ENCODE measurements around the gene BLMH. TPM values are rescaled to one million over a fixed set of nuclear protein-coding genes. Genes with fewer than 3 reads are reported as not detected.

BLMH gene
- total and polyA plus RNA-seq, 2 experiments from 2014 or later = 39.7 to 47.3 TPM

DNA sequence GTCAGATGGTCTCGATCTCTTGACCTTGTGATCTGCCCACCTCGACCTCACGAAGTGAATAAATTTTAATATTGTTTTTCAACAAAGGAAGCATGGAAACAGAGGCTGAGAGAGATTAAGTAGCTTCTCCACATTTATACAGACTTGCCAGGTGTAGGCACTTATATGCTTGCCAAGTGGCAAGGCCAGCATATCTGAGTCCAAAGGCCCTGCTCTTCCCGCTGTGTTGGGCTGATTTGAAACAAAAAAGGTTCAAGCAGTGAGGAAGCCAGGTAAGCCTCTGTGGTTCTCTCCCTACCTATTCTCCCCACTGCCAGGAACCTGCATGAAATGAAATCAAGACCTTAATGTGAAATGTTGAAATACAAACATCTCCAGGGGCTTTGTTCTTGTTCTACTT is 48.7 kb downstream of the BLMH start:
- Histone ChIP-seq H3K36me3 (peaks cover 8% of the 10 kb centered on the region), H3K4me1 (ENCODE audit: low read depth) (no peaks in the 10 kb centered on the region), H3K4me3 (no peak overlapping the region), H3K27ac (no peak overlapping the region), H3K27me3 (peaks cover 33% of the 10 kb centered on the region), H3K9me3 (ENCODE audit: low read depth) (no peaks in the 10 kb centered on the region)
- TF ChIP-seq, protein P1, sequence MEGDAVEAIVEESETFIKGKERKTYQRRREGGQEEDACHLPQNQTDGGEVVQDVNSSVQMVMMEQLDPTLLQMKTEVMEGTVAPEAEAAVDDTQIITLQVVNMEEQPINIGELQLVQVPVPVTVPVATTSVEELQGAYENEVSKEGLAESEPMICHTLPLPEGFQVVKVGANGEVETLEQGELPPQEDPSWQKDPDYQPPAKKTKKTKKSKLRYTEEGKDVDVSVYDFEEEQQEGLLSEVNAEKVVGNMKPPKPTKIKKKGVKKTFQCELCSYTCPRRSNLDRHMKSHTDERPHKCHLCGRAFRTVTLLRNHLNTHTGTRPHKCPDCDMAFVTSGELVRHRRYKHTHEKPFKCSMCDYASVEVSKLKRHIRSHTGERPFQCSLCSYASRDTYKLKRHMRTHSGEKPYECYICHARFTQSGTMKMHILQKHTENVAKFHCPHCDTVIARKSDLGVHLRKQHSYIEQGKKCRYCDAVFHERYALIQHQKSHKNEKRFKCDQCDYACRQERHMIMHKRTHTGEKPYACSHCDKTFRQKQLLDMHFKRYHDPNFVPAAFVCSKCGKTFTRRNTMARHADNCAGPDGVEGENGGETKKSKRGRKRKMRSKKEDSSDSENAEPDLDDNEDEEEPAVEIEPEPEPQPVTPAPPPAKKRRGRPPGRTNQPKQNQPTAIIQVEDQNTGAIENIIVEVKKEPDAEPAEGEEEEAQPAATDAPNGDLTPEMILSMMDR (IDR thresholded peaks at IDR 0.05; ENCODE audit: low read depth, low read length) = no peak
- DNase-seq (ENCODE audit: low read depth in 1 of 2, low spot score in 1 of 2) = no peak

DNA sequence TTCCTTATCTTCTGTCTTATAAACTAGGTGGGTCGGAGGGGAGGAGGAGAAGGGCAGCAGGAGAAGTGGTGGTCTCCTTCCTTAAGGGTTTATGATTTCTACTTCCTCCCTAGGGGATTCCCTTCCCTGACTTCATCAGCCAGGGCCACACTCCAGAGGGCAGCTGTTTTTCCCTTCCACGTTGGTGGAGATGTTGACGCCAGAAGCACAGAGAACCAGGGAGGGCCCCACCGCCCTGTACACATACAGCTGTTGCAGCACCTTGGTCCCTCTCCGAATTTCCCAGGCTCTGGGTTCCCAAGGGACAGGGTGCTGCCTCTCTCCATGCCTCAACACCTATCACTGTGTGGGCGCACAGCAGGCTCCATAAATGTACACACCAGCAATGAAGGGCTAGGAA is 50.7 kb downstream of the BLMH start:
- no peak overlapping the region for H3K4me3 ChIP-seq
- DNase-seq (ENCODE audit: low read depth in 1 of 2, low spot score in 1 of 2) = no peak
- no peaks in the 10 kb centered on the region for H3K36me3 ChIP-seq
- TF ChIP-seq, protein P1 (IDR thresholded peaks at IDR 0.05; ENCODE audit: low read depth, low read length) = no peak
- H3K27me3 ChIP-seq = peaks cover 52% of the 10 kb centered on the region
- no peaks in the 10 kb centered on the region for H3K4me1 ChIP-seq (ENCODE audit: low read depth)
- H3K9me3 ChIP-seq (ENCODE audit: low read depth) = no peaks in the 10 kb centered on the region
- no peak overlapping the region for H3K27ac ChIP-seq

DNA sequence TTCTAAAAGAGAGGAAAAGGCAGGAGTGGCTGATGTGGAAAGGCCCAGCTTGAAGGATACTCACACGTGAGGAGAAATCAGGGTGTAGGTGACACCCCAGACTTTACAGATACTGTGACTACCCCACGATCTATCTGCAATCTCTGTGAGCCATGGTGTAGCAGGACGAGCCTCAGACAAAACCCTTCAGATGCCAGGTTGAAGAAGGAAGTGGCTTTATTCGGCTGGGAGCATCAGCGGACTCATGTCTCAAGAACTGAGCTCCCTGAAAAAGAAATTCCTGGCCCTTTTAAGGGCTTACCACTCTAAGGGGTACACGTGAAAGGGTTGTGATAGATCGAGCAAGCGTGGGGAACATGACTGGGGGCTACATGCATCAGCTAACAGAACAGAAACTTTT is 51.6 kb downstream of the BLMH start:
- DNase-seq (ENCODE audit: low read depth in 1 of 2, low spot score in 1 of 2) = no peak

DNA sequence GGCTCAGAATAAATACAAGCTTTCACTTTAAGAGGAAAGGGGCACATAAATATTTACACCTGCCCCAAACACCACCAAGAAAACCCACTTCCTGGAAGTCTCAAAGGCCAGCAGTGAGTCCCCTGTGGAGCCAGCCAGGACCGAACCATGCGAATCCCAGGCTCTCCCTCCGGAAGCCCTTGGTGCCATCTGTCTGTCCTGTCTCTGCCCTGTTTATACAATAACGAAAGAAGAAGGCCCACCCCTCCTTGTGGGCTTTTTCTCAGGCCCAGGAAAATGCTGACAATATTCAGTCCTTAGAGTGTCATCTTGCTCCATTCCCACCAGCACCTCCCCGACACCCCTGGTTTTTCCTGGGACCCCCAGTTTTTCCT is 52.7 kb downstream of the BLMH start:
- H3K27ac ChIP-seq = no peak overlapping the region
- peaks cover 4% of the 10 kb centered on the region for H3K4me1 ChIP-seq (ENCODE audit: low read depth)
- TF ChIP-seq, protein P1 (IDR thresholded peaks at IDR 0.05; ENCODE audit: low read depth, low read length) = no peak
- H3K36me3 ChIP-seq = no peaks in the 10 kb centered on the region
- H3K9me3 ChIP-seq (ENCODE audit: low read depth) = no peaks in the 10 kb centered on the region
- H3K27me3 ChIP-seq = peaks cover 72% of the 10 kb centered on the region
- no peak overlapping the region for H3K4me3 ChIP-seq
- DNase-seq (ENCODE audit: low read depth in 1 of 2, low spot score in 1 of 2) = no peak

More for the DNA sequence above, 51.6 kb downstream of the BLMH start:
- TF ChIP-seq, protein P1 (IDR thresholded peaks at IDR 0.05; ENCODE audit: low read depth, low read length) = no peak
- Histone ChIP-seq H3K27me3 (peaks cover 61% of the 10 kb centered on the region), H3K4me1 (ENCODE audit: low read depth) (no peaks in the 10 kb centered on the region), H3K27ac (no peak overlapping the region), H3K4me3 (no peak overlapping the region), H3K9me3 (ENCODE audit: low read depth) (no peaks in the 10 kb centered on the region), H3K36me3 (no peaks in the 10 kb centered on the region)

DNA sequence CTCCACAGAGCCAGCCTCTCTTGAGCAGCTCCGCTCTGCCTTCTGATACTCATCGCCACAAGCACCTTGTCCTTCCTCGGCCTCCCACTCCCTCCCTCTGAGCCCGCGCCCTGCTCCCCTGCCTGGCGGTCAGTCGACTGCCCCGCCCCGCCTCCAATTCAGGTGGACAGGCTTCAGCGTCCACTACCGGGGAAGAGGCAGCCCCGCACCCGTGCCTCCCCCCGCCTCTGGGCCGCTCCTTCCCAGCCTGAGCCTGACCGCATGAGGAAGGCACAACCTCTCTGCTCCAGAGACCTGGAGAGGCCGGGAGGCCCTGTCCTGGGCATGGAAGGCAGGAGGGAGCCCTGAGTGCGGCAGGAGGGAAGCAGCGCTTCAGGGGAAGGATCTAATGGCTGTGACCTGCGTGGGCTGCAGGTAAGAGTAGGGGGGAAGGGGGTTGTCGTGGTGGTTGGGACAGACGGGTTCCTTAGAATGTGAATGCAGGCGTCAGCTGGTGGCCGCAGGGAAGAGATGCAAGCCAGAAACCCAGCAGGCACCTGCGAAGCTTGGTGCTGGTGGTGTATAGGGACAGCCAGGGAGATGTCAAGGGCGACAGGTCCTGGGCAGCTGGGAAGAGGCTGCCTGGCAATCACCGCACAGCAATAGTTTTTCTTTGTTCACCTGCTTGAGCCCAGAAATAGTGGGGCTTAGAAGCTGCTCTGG is 53.2 kb downstream of the BLMH start:
- Histone ChIP-seq H3K27me3 (peaks cover 78% of the 10 kb centered on the region), H3K4me3 (no peak overlapping the region)
- DNase-seq (ENCODE audit: low read depth in 1 of 2, low spot score in 1 of 2) = peak in 1 of 2 donors; percentile 30

More for the DNA sequence above, 53.2 kb downstream of the BLMH start:
- Histone ChIP-seq H3K36me3 (no peaks in the 10 kb centered on the region), H3K4me1 (ENCODE audit: low read depth) (peaks cover 4% of the 10 kb centered on the region), H3K9me3 (ENCODE audit: low read depth) (no peaks in the 10 kb centered on the region), H3K27ac (no peak overlapping the region)
- TF ChIP-seq, protein P1 (IDR thresholded peaks at IDR 0.05; ENCODE audit: low read depth, low read length) = no peak
